CD4-positive, alpha-beta T cell treated with Interleukin-6 at 100 ng/mL for 8 hours (primary cell): Measurements from ENCODE around the gene UBAP1L.
"Not testable (repeated sequence)": the region's sequence is repeated elsewhere in the genome, so short reads cannot be mapped to it uniquely, and the experiment has no call there.

Experiments used
- DNase-seq: peaks from one replicate; pipeline ENCODE4 v3.0.0-alpha.2; 2020; ENCODE audit warnings: mixed read lengths, low spot score

Gene UBAP1L

DNA sequence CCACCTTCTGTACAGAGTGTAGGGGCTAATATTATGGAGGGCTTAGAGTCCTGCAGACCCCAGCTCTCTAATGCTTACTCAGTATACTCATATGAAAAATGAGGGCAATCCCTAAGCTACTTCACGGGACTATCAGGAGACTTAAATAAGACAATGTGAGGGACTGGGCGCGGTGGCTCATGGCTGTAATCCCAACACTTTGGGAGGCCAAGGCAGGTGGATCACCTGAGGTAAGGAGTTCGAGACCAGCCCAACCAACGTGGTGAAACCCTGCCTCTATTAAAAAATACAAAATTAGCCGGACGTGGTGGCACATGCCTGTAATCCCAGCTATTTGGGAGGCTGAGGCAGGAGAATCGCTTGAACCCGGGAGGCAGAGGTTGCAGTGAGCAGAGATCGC lies 15.2 kb downstream of the UBAP1L start:
- not testable (repeated sequence) for DNase-seq

DNA sequence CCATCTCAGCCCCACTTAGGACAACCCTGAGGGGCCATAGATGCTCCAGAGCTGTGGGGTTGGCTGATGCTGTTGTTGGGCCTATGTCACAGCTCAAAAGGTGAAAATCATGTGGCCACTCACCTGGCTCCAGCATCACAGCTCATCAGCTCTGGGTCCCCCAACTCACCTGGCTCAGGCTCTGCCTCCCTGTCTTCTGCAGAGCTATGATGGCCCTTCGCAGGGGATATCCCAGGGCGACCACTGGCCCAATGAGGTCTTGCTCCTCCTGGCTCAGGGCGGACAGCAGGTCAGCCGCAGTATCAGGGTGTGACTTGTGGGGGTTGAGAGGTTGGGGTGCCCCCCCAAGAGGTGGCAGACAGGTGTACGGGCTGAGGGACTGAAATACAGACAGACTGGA lies 15.7 kb downstream of the UBAP1L start:
- no peak for DNase-seq

DNA sequence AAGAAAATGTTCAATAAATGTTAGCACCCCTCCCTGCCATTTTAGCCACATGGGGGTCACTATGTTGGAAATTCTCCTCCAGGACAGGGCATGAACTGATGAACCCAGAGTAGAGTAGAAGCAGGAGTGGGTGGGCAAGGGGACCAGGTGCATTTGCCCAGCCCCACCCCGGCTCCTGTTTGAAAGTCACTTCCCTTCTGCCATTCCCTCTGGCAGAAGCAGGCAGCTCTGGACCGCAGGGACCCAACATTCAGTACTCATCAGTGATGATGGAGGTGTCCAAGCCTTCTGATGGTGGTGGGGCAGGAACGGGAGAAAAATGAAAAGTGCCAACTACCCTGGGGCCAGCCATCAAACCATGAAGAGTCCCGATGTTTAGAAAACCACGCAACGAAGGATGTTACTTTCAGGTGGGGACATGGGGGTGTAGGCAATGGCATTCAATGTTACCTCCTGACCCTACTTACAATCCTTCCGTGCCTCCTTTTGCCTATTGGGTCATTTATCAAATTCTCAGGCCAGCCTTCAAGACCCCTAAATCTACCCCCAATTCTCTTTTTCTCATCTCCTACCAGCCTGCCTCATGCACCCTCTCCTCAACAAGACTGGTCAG lies 17.2 kb downstream of the UBAP1L start:
- DNase-seq, result no peak

DNA sequence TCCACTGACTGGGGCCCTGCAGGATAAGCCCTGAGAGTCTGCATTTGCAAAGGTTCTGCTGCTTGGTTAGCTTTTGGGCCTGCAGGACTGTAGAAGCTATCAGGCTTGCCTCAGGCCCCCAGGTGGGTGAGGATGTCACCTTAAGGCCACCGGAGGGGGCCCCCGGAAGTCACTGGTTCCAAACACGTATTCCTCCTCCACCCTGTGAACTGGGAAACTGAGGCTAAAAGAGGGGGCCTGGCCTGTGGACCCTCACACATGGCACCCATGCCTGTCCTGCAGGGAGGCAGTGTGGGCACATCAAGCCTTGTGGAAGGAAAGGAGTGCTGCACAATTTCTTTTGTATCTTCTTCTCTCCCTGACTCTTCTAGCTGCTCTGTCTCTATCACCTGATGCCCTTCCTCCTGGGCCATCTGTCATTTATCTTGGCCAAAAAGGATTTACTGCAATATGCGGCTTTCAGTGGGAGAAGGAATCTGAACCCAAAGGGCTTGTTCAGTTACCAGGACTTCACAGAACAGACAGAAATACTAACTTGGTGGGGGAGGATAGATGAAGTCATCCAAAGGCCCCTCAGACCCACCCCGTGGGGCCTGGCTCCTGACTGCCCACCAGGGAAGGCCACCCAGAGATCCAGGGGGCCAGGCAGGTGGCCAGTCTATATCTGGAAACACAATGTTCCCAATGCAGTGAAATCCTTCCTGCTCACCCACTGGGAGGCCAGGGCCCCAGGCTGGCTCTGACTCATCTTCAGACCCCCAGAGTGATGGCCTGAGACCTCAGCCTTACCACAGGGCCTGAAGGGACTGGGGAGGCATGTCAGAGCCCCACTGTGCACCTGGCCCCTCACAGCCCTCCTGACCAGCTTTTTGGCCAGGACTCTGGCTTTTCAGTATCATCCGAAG lies 18.3 kb downstream of the UBAP1L start:
- DNase-seq, result no peak

DNA sequence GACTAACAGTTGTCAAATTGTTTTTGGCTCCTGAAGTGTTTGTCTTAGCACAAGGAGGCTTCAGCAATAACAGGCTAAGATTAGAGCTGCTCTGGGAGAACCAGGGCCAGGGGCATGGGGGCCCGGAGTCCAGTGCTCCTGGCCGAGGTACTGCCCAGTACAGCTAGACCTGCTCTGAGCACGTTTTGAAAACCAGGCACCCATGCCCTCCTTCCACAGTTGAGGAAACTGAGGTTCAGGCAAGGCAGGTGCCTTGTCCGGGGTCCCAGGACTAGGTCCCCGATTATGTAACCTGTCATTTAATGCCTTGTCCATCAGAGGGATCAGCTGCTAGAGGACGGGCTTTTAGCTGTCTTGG lies 19.3 kb downstream of the UBAP1L start:
- no peak for DNase-seq

DNA sequence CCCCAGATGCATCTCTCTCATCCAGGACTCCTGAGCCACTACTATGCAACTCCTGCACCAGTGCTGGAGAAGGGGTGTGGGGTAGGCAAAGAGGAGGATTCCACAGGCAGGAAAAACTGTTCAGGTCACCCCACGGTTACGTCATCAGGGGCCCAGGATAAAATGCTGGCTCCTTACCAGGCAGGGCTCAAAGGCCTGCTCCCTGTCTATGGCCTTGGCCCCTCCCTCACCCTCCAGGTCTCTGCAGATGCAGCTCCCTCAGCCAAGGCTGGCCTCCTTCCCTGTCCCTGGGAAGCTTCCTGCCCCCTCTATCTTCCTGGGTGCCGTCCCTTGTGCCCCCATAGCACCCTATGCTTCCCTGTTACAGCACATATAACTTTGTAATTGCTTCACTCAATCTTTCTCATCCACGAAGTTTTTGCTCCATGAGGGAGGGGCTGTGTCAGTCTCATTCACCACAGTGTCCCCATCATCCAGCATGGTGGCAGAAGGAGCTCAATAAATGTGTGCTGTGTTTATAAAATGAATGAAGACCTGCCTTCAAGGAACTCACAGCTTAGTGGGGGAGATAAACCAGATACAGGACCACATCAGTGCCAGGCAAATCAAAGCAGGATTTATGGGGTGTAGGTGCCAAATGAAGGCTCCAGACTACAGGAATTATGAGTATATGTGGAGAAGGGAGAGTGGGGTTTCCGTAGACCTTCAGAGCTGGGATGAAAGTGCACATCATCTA lies 19.8 kb downstream of the UBAP1L start:
- no peak for DNase-seq

DNA sequence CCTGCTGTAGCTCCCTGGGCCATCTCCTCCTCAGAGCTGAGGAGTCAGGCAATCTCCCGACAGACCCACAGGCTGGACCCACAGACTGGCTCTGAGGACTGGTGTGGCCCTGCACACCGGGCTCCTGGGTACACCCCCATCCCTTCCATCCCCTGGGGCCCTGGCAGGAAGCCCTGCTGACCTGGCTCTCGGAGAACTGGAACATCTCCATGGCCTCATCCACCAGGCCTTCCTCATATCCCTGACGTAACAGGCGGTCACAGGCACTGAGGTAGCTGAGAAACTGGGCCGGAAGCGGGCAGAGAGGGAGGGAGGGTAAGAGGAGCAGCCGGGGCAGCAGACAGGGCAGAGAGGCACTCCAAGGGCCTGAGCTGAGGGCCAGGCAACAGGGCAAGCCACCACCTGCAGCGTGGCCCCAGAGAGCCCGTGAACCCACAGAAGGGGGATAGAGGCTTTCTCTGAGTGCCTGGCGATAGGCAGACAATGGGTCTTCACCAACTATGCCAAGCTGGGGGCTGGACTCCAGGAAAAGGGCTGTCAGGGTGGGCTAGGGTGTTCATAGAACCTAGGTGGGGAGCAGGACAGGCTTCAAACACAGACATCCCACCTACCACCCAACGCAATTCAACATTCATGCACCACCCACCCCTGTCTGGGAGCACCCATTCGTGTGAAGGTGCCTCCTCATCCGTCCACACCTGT lies 20.6 kb downstream of the UBAP1L start:
- DNase-seq, result no peak

DNA sequence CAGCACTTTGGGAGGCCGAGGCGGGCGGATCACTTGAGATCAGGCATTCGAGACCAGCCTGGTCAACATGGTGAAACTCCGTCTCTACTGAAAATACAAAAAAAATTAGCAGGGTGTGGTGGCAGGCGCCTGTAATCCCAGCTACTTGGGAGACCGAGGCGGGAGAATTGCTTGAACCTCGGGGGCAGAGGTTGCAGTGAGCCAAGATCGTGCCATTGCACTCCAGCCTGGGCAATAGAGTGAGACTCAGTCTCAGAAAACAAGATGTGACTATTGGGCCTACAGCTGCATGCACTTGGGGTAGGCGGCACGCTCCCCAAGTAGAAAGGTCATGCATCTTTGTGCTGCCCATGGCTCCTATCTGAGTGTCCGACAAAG lies 21.2 kb downstream of the UBAP1L start:
- DNase-seq, result not testable (repeated sequence)

DNA sequence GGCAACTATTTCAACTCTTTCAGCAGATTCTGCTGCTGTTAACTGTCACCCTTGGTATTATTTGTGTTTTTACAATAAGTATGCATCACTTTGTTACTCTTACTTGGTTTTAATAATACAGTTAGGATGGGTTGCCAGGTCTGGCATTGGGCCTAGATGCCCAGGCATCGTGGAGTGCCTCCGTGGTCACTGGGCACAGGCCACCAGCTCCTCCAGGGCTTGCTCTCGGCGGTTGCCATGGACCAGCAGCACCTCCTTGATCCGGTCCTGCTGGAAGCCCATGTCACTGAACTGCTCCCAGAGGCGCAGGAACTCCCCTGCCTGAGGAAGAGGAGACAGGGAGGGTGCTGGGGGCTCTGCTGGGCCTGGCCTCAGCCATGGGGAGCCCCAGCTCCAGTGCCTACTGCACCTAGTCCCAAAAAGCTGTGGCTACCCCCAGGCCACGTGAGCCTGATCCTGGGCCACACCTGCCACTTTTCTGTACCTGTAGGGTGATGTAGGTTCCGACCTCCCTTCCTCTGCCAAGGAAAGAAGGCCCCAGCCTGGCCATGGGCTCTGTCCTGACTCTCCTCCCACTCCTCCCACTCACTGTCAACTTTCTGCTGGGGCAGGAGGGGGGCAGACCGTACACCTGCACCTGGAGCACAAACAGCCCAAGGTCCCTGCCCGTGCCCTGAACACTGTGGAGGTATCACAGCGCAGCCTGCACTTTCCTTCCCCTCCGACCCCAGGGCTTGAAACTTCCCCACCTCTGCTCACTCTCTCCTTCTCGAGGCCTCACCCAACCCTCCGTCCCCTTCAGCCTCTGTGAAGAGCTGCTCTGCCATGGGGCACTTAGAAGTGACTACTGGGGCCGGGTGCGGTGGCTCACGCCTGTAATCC lies 21.8 kb downstream of the UBAP1L start:
- DNase-seq, result no peak

DNA sequence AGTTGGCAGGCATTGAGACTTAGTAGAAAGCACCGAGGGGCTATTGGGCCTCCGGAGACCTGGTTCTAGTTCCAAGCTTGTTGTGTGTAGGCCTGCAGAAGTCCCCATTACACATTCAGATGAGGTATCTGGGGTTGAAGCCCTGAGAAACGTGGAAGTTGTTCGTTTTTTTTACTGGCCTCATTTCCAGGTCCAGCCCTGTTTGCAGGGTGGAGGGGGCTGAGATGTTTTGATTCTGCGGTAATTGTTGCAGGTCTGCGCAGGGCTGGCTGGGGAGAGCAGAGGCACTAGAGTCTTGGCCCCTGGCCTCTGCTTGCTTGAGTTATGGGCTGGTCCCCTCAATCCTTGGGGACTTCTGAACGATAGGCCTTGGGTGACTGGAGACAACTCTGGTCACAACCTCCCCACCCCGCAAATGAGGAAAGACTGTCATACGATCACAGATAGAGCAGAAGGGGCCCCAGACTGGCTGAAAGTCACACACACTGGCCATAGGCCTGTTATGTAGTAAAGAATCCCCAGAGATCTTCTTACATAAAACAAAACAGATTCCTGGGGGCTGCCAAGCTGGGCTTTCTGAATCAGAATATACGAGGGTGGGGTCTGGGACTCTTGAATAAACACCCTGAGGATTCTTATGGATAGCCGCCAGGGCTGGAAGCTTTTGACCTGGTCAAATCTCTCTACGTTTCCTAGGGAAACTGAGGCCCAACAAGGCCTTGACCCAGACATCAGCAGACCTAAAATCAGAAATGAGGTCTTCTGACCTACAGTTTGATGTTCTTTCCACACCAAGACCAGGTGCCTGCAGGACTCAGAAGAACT lies 22.8 kb downstream of the UBAP1L start:
- no peak for DNase-seq

DNA sequence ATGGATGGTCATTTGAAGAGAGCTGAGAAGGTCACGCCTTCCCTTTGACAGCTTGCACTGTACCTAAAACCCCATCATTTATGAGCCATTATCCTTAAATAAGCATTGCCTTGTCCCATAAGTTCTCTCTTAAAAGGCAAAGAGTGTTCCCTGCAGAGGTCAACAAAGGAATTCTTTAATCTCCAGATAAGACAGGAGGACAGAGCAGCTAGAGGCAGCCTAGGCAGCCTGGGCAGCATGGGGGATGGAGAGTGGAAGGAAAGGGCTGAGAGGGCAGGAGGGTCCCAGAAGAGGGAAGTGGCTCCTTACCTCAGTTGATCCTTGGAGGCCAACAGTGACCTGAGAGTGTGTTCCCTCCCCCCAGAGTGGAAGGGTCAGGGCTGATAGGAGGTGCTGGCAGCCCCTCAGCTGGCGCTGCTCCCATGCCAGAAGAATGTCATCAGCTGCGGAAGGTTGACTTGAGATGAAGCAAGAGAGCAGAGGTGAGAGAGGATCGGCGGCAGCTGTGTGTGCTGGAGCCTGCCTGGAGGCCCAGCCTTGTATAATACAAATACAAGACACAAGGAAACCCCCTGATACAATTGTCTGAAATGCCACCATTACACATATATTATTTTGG lies 25.7 kb downstream of the UBAP1L start:
- no peak for DNase-seq

DNA sequence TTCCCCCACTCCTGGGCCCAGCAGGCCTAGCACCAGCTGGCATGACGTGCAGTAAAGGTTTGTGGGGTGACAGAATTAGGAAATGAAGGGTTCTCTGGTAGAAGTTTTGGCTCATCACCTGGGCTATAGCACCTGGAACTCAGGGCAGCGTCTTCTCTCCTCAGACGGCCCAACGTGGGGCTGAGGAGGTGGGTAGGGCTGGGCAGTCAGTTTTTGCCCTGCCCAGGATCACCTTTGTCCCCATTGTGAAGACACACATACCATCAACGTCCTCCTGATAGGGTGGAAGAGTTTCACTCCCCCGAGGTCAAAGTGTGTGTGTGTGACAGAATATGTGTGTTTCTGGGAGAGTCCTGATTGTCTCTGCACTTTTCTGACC lies 26.4 kb downstream of the UBAP1L start:
- no peak for DNase-seq

DNA sequence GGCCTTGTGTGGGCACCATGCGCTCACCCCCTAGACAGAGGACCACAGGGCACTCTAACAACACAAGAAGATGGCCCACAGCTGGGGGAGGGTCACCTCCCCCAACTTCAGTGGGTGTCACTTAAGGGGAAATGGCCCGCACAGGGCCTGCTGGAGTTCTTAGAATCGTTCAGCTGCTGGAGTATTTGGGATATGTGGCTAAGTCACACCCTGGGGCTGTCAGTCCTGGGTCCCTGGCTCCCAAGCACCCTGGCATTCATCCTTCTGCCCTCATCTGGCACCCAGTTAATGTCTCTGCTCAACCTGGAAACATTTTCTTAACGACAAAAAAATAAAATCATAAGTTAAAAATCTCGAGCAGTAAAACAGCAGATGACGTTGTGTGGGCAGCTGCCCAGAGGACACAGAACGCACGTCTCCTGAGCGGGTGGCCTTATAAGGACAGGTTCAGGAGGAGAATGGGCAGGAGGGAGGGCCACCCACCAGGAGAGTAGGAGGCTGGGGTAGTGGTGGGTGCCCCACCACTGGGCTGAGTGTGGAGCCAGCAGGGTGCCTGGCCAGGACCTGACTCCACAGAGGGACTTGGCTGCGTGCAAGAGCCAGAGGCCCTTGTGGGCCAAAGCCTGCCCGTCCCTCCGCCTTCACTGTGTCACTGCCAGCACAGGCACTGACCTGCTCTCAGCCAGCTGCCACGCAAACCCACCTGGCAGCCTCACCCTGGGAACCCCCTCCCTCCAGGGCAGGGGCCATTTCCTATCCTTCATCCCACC lies 26.9 kb downstream of the UBAP1L start:
- DNase-seq, result no peak

DNA sequence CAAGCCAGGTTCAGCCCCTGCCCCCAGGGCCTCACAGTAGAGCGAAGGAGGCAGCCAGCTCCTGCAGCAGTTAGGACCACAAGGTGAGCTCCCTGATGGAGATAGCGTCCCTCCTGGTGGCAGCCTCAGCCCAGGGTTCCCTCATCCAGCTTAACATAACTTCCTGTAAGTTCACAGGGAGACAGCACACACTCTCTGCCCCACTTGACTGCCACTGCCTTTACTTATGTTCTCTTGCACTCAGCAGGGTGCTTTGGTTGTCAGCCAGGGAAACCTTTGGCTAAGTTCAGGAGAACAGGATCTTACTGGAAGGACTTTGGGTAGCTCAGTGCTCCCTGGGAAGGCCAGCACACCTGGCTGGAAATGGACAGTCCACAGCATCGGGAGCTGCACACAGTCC lies 27.6 kb downstream of the UBAP1L start:
- DNase-seq, result no peak

DNA sequence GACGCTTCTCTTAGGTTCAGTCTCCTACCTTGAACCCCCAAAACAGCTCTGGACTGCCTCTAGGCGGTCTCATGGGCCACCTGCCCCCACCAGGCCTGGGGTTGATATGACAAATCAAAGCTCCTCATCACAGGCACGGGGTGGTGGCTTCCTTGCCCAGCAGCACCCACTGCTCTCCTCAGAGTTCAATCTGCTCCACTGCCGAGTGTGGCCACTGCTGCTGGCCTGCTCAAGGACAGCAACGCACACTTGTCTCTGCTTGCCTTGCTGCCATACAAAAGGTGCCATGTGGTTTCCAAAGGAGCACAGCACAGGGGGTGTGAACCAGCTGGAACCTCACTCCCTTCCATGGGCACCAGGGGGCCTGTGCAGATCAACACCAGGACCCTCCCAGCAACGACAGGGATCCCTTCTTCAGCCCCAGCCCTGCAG lies 28.3 kb downstream of the UBAP1L start:
- no peak for DNase-seq

DNA sequence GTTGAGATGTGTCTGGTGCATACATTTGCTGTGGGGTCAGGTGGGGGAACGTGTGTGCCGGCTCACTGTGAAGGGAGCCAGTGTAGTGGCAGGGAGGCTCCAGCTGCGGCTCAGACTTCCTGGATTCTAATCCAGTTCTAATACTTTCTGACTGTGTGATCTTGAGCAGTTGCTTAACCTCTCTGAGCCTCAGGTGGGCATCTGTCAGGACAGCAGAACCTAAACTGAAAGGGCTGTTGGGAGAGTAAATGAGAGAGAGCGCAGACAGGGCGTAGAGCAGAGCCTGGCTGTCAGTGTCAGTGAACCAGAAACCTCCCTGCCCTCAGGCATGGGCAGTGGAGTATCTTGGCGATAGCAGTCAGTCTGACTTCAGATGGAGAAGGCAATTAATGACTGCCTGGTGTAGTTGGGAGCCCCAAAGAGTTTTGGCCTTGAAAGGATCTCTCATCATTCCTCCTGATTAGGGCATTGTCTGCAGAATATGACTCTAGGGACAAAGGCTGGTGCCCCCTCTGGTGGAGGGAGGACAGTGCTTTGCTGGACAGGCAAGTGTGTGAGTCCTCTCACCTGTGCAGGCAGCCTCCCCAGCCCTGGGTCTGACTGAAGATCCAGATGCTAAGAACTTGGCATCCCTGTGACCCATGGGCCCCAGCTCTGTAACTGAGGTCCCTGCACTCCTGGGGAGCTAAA lies 28.9 kb downstream of the UBAP1L start:
- no peak for DNase-seq

DNA sequence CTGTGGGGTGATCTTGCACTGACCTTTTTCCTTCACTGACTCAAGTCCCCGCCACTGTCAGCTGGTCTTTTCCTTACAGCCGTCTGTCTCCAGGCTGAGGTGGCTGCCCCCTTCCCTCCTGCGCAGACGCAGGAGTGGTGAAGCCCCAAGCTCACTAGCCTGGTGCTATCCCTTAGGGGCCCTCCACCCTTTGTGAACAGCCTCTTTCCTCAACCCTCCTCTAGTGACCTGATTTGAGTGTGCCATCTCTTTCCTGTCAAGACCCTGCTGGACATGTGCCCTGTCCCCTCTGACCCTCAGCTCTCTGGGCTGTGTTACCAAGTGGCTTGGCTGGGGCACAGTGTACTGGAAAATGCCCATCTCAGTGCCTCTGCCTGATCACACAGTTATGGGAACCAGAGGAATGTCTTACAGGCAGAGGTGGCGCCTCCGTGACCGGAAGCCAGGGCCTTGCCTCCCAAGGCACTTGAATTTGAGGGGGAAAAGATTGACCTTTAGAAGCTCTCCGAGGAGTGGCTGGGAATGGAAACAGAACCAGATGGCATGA lies 29.7 kb downstream of the UBAP1L start:
- no peak for DNase-seq

DNA sequence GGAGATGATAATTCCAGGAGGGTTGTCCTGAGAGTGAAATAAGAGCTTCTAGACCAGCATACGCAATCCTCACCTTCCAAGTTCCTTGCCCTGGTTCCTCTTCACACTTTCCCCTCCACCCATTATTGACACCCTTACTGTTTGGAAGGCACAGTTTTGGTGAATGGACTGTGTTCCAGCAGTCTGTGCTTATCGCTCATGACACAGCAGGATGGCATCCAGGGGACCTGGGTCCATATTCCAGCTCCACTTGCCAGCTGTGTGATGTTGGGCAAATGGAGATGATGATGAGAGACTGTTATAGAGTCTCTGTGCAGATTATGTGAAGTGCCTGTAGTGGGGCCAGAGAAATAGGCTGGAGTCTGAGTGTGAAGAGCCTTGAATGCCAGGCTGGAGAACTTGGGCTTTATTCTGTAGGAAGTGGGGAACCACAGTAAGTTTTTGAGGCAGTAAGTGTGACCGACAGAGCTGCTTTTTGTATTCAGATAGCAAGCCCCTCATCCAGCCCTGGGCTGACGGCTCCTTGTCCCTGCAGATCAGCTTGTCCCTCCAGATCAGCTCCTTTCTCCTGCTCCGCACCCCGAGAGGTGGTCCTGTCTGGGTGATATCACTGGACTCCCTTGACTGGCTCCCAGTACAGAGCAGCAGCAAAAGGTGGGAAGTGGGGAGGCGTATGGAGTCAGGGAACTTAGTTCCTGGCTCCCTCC lies 30.3 kb downstream of the UBAP1L start:
- DNase-seq, result no peak
